Neural cell (in vitro differentiated cells): ENCODE results near the gene ATP9B. TPM values are rescaled to one million over a fixed set of nuclear protein-coding genes. Genes with fewer than 3 reads are reported as not detected.
A peak's percentile ranks its signal among the peaks of the same experiment; 100 is the strongest.

Experiments used
- H2AFZ ChIP-seq: fragments of 200-600, 300-800 bp; sonication (generic), shearing (Covaris generic); 2 replicates; pipeline ENCODE4 v1.6.0; 2014; ENCODE audit warnings: low read depth, mild to moderate bottlenecking, antibody characterized with exemption, low read length, moderate library complexity
- H3F3A ChIP-seq: fragments of 200-600 bp; shearing (Covaris generic); 2 replicates; pipeline ENCODE4 v1.6.1; 2016; ENCODE audit warnings: mild to moderate bottlenecking, moderate library complexity, mixed read lengths, antibody characterized with exemption, low read length; ENCODE audit not compliant: insufficient read depth, poor library complexity, severe bottlenecking
- H3K27ac ChIP-seq: fragments of 200-600, 300-800 bp; sonication (generic), shearing (Covaris generic); 2 replicates; pipeline ENCODE4 v1.5.1; 2014; ENCODE audit warnings: mild to moderate bottlenecking, low read length, moderate library complexity
- H3K27me3 ChIP-seq: fragments of 300-800, 200-600 bp; sonication (generic), shearing (Covaris generic); 2 replicates; pipeline ENCODE4 v1.6.0; 2014; ENCODE audit warnings: mild to moderate bottlenecking, low read depth, low read length, moderate library complexity; ENCODE audit not compliant: insufficient read depth
- H3K36me3 ChIP-seq: fragments of 300-800, 200-600 bp; sonication (generic), shearing (Covaris generic); 2 replicates; pipeline ENCODE4 v1.5.1; 2014; ENCODE audit warnings: mild to moderate bottlenecking, antibody characterized with exemption, low read length, moderate library complexity; ENCODE audit not compliant: insufficient read depth
- H3K4me2 ChIP-seq: fragments of 300-800, 200-600 bp; sonication (generic), shearing (Covaris generic); 2 replicates; pipeline ENCODE4 v1.6.0; 2014; ENCODE audit warnings: mild to moderate bottlenecking, low read length
- H3K4me3 ChIP-seq: fragments of 300-800, 200-600 bp; sonication (generic), shearing (Covaris generic); 2 replicates; pipeline ENCODE4 v1.5.1; 2014; ENCODE audit warnings: mild to moderate bottlenecking, low read length, moderate library complexity
- H3K79me2 ChIP-seq: fragments of 200-600 bp; shearing (Covaris generic); replicated peaks from 2 replicates; pipeline ENCODE4 v1.6.0; 2014; ENCODE audit warnings: mild to moderate bottlenecking, low read length, moderate library complexity; ENCODE audit not compliant: insufficient read depth
- H3K9ac ChIP-seq: fragments of 300-800, 200-600 bp; sonication (generic), shearing (Covaris generic); 2 replicates; pipeline ENCODE4 v1.6.1; 2016; ENCODE audit warnings: mild to moderate bottlenecking, low read length, mixed read lengths
- H3K9me2 ChIP-seq: fragments of 200-600 bp; shearing (Covaris generic); 2 replicates; pipeline ENCODE4 v1.6.1; 2016; ENCODE audit warnings: mild to moderate bottlenecking, low read length, mixed read lengths; ENCODE audit not compliant: insufficient read depth
- H3K9me3 ChIP-seq: fragments of 200-600, 300-800 bp; sonication (generic), shearing (Covaris generic); 2 replicates; pipeline ENCODE4 v1.6.1; 2016; ENCODE audit warnings: mild to moderate bottlenecking, mixed run types, low read length, moderate library complexity, mixed read lengths
- H4K20me1 ChIP-seq: fragments of 200-600 bp; shearing (Covaris generic); 2 replicates; pipeline ENCODE4 v1.6.1; 2016; ENCODE audit warnings: mild to moderate bottlenecking, mixed run types; ENCODE audit not compliant: insufficient read depth
- CTCF ChIP-seq: fragments of 450-650 bp; IDR thresholded peaks from 2 replicates; pipeline ENCODE4 v1.5.1; 2014; ENCODE audit warnings: antibody characterized with exemption, mild to moderate bottlenecking, moderate library complexity; ENCODE audit not compliant: poor library complexity, severe bottlenecking
- EP300 ChIP-seq: fragments of 450-650 bp; conservative IDR thresholded peaks from 2 replicates; pipeline ENCODE4 v1.6.1; 2014; ENCODE audit warnings: antibody characterized with exemption, mild to moderate bottlenecking, moderate library complexity; ENCODE audit not compliant: poor library complexity, severe bottlenecking
- EZH2 ChIP-seq: fragments of 200-600, 300-800 bp; shearing (Covaris generic), sonication (generic); IDR thresholded peaks from 2 replicates; pipeline ENCODE4 v1.6.1; 2014; ENCODE audit warnings: antibody characterized with exemption, low read length, borderline replicate concordance, mild to moderate bottlenecking; ENCODE audit not compliant: insufficient read depth, poor library complexity, severe bottlenecking
- MXI1 ChIP-seq: fragments of 450-650 bp; conservative IDR thresholded peaks from 2 replicates; pipeline ENCODE4 v1.6.1; 2014; ENCODE audit warnings: antibody characterized with exemption, mild to moderate bottlenecking; ENCODE audit not compliant: poor library complexity, severe bottlenecking
- POLR2AphosphoS5 ChIP-seq: IDR thresholded peaks from 2 replicates; pipeline ENCODE4 v1.6.1; 2012
- RAD21 ChIP-seq: fragments of 450-650 bp; conservative IDR thresholded peaks from 2 replicates; pipeline ENCODE4 v1.6.1; 2014; ENCODE audit warnings: antibody characterized with exemption, mild to moderate bottlenecking, moderate library complexity
- REST ChIP-seq: IDR thresholded peaks from 2 replicates; pipeline ENCODE4 v1.6.1; 2012; ENCODE audit warnings: borderline replicate concordance
- SMC3 ChIP-seq: fragments of 450-650 bp; conservative IDR thresholded peaks from 2 replicates; pipeline ENCODE4 v1.6.1; 2014; ENCODE audit warnings: antibody characterized with exemption, mild to moderate bottlenecking, moderate library complexity; ENCODE audit not compliant: poor library complexity
- TAF1 ChIP-seq: IDR thresholded peaks from 2 replicates; pipeline ENCODE4 v1.6.1; 2012; ENCODE audit warnings: low read depth
- polyA plus RNA-seq: library from polyadenylated mRNA; depleted of rRNA; stranded (reverse); fragments of >200 nt; gene quantifications from 2 replicates; pipeline ENCODE4 v1.2.3, GENCODE V29; 2014

Gene ATP9B
- polyA plus RNA-seq, 1 donor from 2014 or later: 15.4 TPM

- H3K27ac ChIP-seq: no peak overlapping the region
- TF ChIP-seq POLR2AphosphoS5 (peak; percentile 73), EP300 (peak; percentile 14), MXI1 (no peak), SMC3 (no peak), EZH2 (no peak), CTCF (no peak), RAD21 (no peak)
- H2AFZ ChIP-seq: no peak overlapping the region
These were observed 236.7 kb downstream of the ATP9B start for GRCh38 chr18:79305911-79306310.

GRCh38 chr18:79309614-79310358 lies 240.6 kb downstream of the ATP9B start:
- Histone ChIP-seq H4K20me1 (no peaks in the 10 kb centered on the region), H3K36me3 (no peaks in the 10 kb centered on the region), H2AFZ (no peak overlapping the region), H3F3A (no peaks in the 10 kb centered on the region), H3K27me3 (no peaks in the 10 kb centered on the region), H3K9ac (no peak overlapping the region), H3K27ac (no peak overlapping the region), H3K9me3 (no peaks in the 10 kb centered on the region), H3K79me2 (no peaks in the 10 kb centered on the region), H3K4me2 (no peak overlapping the region), H3K9me2 (no peaks in the 10 kb centered on the region), H3K4me3 (no peak overlapping the region)
- TF ChIP-seq EZH2 (no peak), POLR2AphosphoS5 (no peak), SMC3 (no peak)

More at GRCh38 chr18:79305911-79306310, 236.7 kb downstream of the ATP9B start:
- Histone ChIP-seq H3K36me3 (no peaks in the 10 kb centered on the region), H4K20me1 (no peaks in the 10 kb centered on the region), H3K4me3 (no peak overlapping the region), H3K4me2 (no peak overlapping the region), H3F3A (no peaks in the 10 kb centered on the region), H3K27me3 (no peaks in the 10 kb centered on the region), H3K9ac (no peak overlapping the region), H3K9me2 (no peaks in the 10 kb centered on the region), H3K9me3 (no peaks in the 10 kb centered on the region), H3K79me2 (no peaks in the 10 kb centered on the region)

- no peaks in the 10 kb centered on the region for H3K9me2 ChIP-seq
- no peaks in the 10 kb centered on the region for H3F3A ChIP-seq
- H3K9me3 ChIP-seq: no peaks in the 10 kb centered on the region
- peak overlapping the region; percentile 2 for H3K4me3 ChIP-seq
- no peaks in the 10 kb centered on the region for H3K36me3 ChIP-seq
- H3K27ac ChIP-seq: no peak overlapping the region
- no peaks in the 10 kb centered on the region for H4K20me1 ChIP-seq
- H3K4me2 ChIP-seq: peak overlapping the region; percentile 9
- H3K9ac ChIP-seq: no peak overlapping the region
- H3K79me2 ChIP-seq: no peaks in the 10 kb centered on the region
- no peaks in the 10 kb centered on the region for H3K27me3 ChIP-seq
- TF ChIP-seq EZH2 (no peak), TAF1 (no peak), CTCF (no peak), POLR2AphosphoS5 (no peak), SMC3 (no peak), RAD21 (no peak), EP300 (no peak), REST (no peak), MXI1 (no peak)
- H2AFZ ChIP-seq: no peak overlapping the region
These were observed 245.7 kb downstream of the ATP9B start for GRCh38 chr18:79314838-79315388.
